ENCODE data around the gene NMT1. TPM values are rescaled to one million over a fixed set of nuclear protein-coding genes. Genes with fewer than 3 reads are reported as not detected.

NMT1 gene
- total and polyA plus RNA-seq, 2 of the 13 experiments (the other 11 are each of a cell fraction or from before 2014, with no cell fraction given), result 75.7 to 142 TPM

- TF ChIP-seq E2F2 (CRISPR knock-in tag; IDR thresholded peaks at IDR 0.05; ENCODE audit: borderline replicate concordance) (peak; percentile 88; the same call in 1 of the 2 replicates), PCBP2 (optimal IDR thresholded peaks at IDR 0.05; ENCODE audit: low read depth, low read length, poor library complexity, severe bottlenecking) (no peak), ZNF362 (CRISPR knock-in tag; IDR thresholded peaks at IDR 0.05; ENCODE audit: borderline replicate concordance) (peak; percentile 49; the same call in 1 of the 2 replicates), ZNF431 (CRISPR knock-in tag; IDR thresholded peaks at IDR 0.05; ENCODE audit: borderline replicate concordance, low read depth) (peak; percentile 25; the same call in 1 of the 2 replicates), ZC3H13 (CRISPR knock-in tag; IDR thresholded peaks at IDR 0.05) (peak; percentile 93), NAIF1 (CRISPR knock-in tag; IDR thresholded peaks at IDR 0.05; ENCODE audit: borderline replicate concordance) (no peak), ZBTB2 (CRISPR knock-in tag; IDR thresholded peaks at IDR 0.05; ENCODE audit: low read depth) (0 out of 2 replicates have a peak, but pooled peaks have one; percentile 3), PRDM15 (CRISPR knock-in tag; IDR thresholded peaks at IDR 0.05) (peak; percentile 35; the same call in 1 of the 2 replicates), ZSCAN31 (CRISPR knock-in tag; IDR thresholded peaks at IDR 0.05; ENCODE audit: low read depth) (no peak), ZNF800 (CRISPR knock-in tag; IDR thresholded peaks at IDR 0.05) (peak; percentile 91), MAX (IDR thresholded peaks at IDR 0.05) (peak; percentile 46; the same call in 1 of the 2 replicates), ZNF382 (CRISPR knock-in tag; IDR thresholded peaks at IDR 0.05; ENCODE audit: borderline replicate concordance) (no peak), ZSCAN5A (CRISPR knock-in tag; IDR thresholded peaks at IDR 0.05; ENCODE audit: borderline replicate concordance) (no peak)
These were observed 88.8 kb downstream of the NMT1 start (continued) for GRCh38 chr17:45149669-45150664.

Data from HepG2 (cell line).